ENCODE data around the gene ZNF362. TPM values are rescaled to one million over a fixed set of nuclear protein-coding genes. Genes with fewer than 3 reads are reported as not detected.
A peak's percentile ranks its signal among the peaks of the same experiment; 100 is the strongest.

ZNF362 gene
- total and polyA plus RNA-seq, 12 donors, result 7.8 to 37.3 (median 23.8) TPM

GRCh38 chr1:33319949-33320618 is 63.8 kb downstream of the ZNF362 start:
- DNase-seq, result no peak
- H3K4me1 ChIP-seq (replicated peaks in 1 of 2), result no peaks in the 10 kb centered on the region
- WGBS, 4 donors, result 77 to 82% (median 80%) methylated on average over 8 to 12 of the region's 12 CpGs
- H3K36me3 ChIP-seq (replicated peaks in 1 of 2), result peaks cover 0 to 30% of the 10 kb centered on the region in 2 donors
- H3K4me3 ChIP-seq, result no peak overlapping the region
- no peaks in the 10 kb centered on the region for H3K27me3 ChIP-seq
- no peaks in the 10 kb centered on the region for H3K9me3 ChIP-seq (replicated peaks in 1 of 3)
- intact Hi-C loops (cut with DNase I), result no loop called here
- H3K27ac ChIP-seq, result no peak overlapping the region
- TF ChIP-seq CTCF (IDR thresholded peaks at IDR 0.05) (no peak), POLR2A (IDR thresholded peaks at IDR 0.05) (no peak)

GRCh38 chr1:33320619-33321165 is 64.4 kb downstream of the ZNF362 start, which contains the start of gene A3GALT2:
TSS of gene A3GALT2 (minus strand) at chr1:33321098. CDS start at chr1:33321098, 0 bp downstream.
- Histone ChIP-seq H3K36me3 (replicated peaks in 1 of 2) (peaks cover 0 to 36% of the 10 kb centered on the region in 2 donors), H3K27ac (peak within 1 kb of the TSS in 1 of 5 donors; percentile 5), H3K9me3 (replicated peaks in 1 of 3) (no peaks in the 10 kb centered on the region), H3K27me3 (no peaks in the 10 kb centered on the region), H3K4me1 (replicated peaks in 1 of 2) (peaks cover 0 to 3% of the 10 kb centered on the region in 2 donors), H3K4me3 (no peak within 1 kb of the TSS)
- no peak for DNase-seq
- intact Hi-C loops (cut with DNase I), result no loop called here
- no peak for TF ChIP-seq POLR2A (IDR thresholded peaks at IDR 0.05)
- no peak for TF ChIP-seq CTCF (IDR thresholded peaks at IDR 0.05)
- WGBS, 4 donors, result 70 to 81% (median 74%) methylated on average over 8 of the region's 8 CpGs

GRCh38 chr1:33321178-33321577 is 64.9 kb downstream of the ZNF362 start:
- no peak for DNase-seq
- TF ChIP-seq POLR2A (IDR thresholded peaks at IDR 0.05) (no peak), CTCF (IDR thresholded peaks at IDR 0.05) (no peak)
- Histone ChIP-seq H3K4me1 (replicated peaks in 1 of 2) (peaks cover 0 to 8% of the 10 kb centered on the region in 2 donors), H3K9me3 (replicated peaks in 1 of 3) (no peaks in the 10 kb centered on the region), H3K27me3 (no peaks in the 10 kb centered on the region), H3K36me3 (replicated peaks in 1 of 2) (peaks cover 0 to 41% of the 10 kb centered on the region in 2 donors), H3K27ac (peak overlapping the region in 1 of 5 donors; percentile 5), H3K4me3 (no peak overlapping the region)
- 52 to 100% (median 74%) methylated on average over 2 to 5 of the region's 5 CpGs for WGBS, 4 donors
- intact Hi-C loops (cut with DNase I), result no loop called here

- Histone ChIP-seq H3K27me3 (no peaks in the 10 kb centered on the region), H3K4me1 (replicated peaks in 1 of 2) (peaks cover 1 to 14% of the 10 kb centered on the region in 2 donors), H3K9me3 (replicated peaks in 1 of 3) (no peaks in the 10 kb centered on the region), H3K27ac (no peak overlapping the region), H3K36me3 (replicated peaks in 1 of 2) (peaks cover 0 to 50% of the 10 kb centered on the region in 2 donors), H3K4me3 (no peak overlapping the region)
- intact Hi-C loops (cut with DNase I), result no loop called here
- 86 to 93% (median 88%) methylated on average over 6 of the region's 6 CpGs for WGBS, 4 donors
- no peak for DNase-seq
- no peak for TF ChIP-seq POLR2A (IDR thresholded peaks at IDR 0.05)
Measured at GRCh38 chr1:33322109-33322508, 65.8 kb downstream of the ZNF362 start.

All from adrenal gland (tissue), 12 donors.